Right hindlimb (tissue), 1 donor: Measurements from ENCODE around the gene LDB1.
A peak's percentile ranks its signal among the peaks of the same experiment; 100 is the strongest.

ENCODE experiments used
- DNase-seq: peaks from one replicate; pipeline ENCODE4 v3.0.0-alpha.2; 2018

The LDB1 gene

GRCh38 chr10:102120142-102120990 lies at the start of gene LDB1:
LDB1 (minus strand) TSS chr10:102120368; CDS start chr10:102120110, 258 bp downstream.
- DNase-seq = peak; percentile 91

GRCh38 chr10:102167861-102168260 lies 47.7 kb upstream of the LDB1 start:
- DNase-seq = no peak

- no peak for DNase-seq
Measured at GRCh38 chr10:102163342-102163989, 43.3 kb upstream of the LDB1 start.

- DNase-seq = no peak
Measured at GRCh38 chr10:102159831-102160230, 39.7 kb upstream of the LDB1 start.

- no peak for DNase-seq
Measured at GRCh38 chr10:102159051-102159597, 39.0 kb upstream of the LDB1 start.

GRCh38 chr10:102157224-102157623 lies 37.1 kb upstream of the LDB1 start:
- DNase-seq = no peak

- DNase-seq = no peak
Measured at GRCh38 chr10:102154466-102155116, 34.4 kb upstream of the LDB1 start.

GRCh38 chr10:102153093-102153620 lies 33.0 kb upstream of the LDB1 start:
- no peak for DNase-seq

- DNase-seq = no peak
Measured at GRCh38 chr10:102152545-102152890, 32.4 kb upstream of the LDB1 start.

GRCh38 chr10:102151774-102152544 lies 31.8 kb upstream of the LDB1 start, which contains the start of gene NOLC1:
NOLC1 (plus strand) TSS chr10:102152389; CDS start chr10:102152411, 22 bp downstream.
- DNase-seq = peak; percentile 99

- no peak for DNase-seq
Measured at GRCh38 chr10:102150970-102151773, 31.0 kb upstream of the LDB1 start.

GRCh38 chr10:102148275-102148674 lies 28.1 kb upstream of the LDB1 start:
- DNase-seq = no peak

- no peak for DNase-seq
Measured at GRCh38 chr10:102147561-102147960, 27.4 kb upstream of the LDB1 start.

- no peak for DNase-seq
Measured at GRCh38 chr10:102146971-102147428, 26.8 kb upstream of the LDB1 start.

GRCh38 chr10:102141583-102142107 lies 21.5 kb upstream of the LDB1 start:
- no peak for DNase-seq

- no peak for DNase-seq
Measured at GRCh38 chr10:102140913-102141540, 20.9 kb upstream of the LDB1 start.

GRCh38 chr10:102140218-102140617 lies 20.1 kb upstream of the LDB1 start:
- DNase-seq = no peak

- DNase-seq = no peak
Measured at GRCh38 chr10:102139281-102140110, 19.3 kb upstream of the LDB1 start.

GRCh38 chr10:102135956-102136526 lies 15.9 kb upstream of the LDB1 start:
- DNase-seq = no peak
